Smooth muscle cell (in vitro differentiated cells): ENCODE results near the gene RFC1. TPM values are rescaled to one million over a fixed set of nuclear protein-coding genes. Genes with fewer than 3 reads are reported as not detected.
A peak's percentile ranks its signal among the peaks of the same experiment; 100 is the strongest.
"Not testable (repeated sequence)": the region's sequence is repeated elsewhere in the genome, so short reads cannot be mapped to it uniquely, and the experiment has no call there.

Experiments used
- DNase-seq: peaks from one replicate; lab custom pipeline; 2025; ENCODE audit not compliant: unreplicated experiment; lab: John Stamatoyannopoulos, UW
- H2AFZ ChIP-seq: fragments of 200-600 bp; sonication (generic); 2 replicates; pipeline ENCODE4 v1.6.0; 2016; ENCODE audit warnings: antibody characterized with exemption, low read depth, mild to moderate bottlenecking
- H3F3A ChIP-seq: fragments of 200-600 bp; sonication (generic); 2 replicates; pipeline ENCODE4 v1.6.0; 2017; ENCODE audit warnings: antibody characterized with exemption, low read depth
- H3K27ac ChIP-seq: fragments of 200-600 bp; sonication (generic); 2 replicates; pipeline ENCODE4 v1.5.1; 2016; ENCODE audit warnings: low read depth, mild to moderate bottlenecking
- H3K27me3 ChIP-seq: fragments of 200-600 bp; sonication (generic); 2 replicates; pipeline ENCODE4 v1.6.1; 2016; ENCODE audit warnings: low read depth, mild to moderate bottlenecking
- H3K36me3 ChIP-seq: fragments of 200-600 bp; sonication (generic); 2 replicates; pipeline ENCODE4 v1.5.1; 2016; ENCODE audit warnings: low read depth
- H3K4me1 ChIP-seq: fragments of 200-600 bp; sonication (generic); 2 replicates; pipeline ENCODE4 v1.5.1; 2016; ENCODE audit warnings: low read depth
- H3K4me2 ChIP-seq: fragments of 200-600 bp; sonication (generic); 2 replicates; pipeline ENCODE4 v1.6.0; 2016; ENCODE audit warnings: mild to moderate bottlenecking
- H3K4me3 ChIP-seq: fragments of 200-600 bp; sonication (generic); 2 replicates; pipeline ENCODE4 v1.5.1; 2016; ENCODE audit warnings: mild to moderate bottlenecking
- H3K79me2 ChIP-seq: fragments of 200-600 bp; sonication (generic); 2 replicates; pipeline ENCODE4 v1.6.0; 2016; ENCODE audit warnings: low read depth, mild to moderate bottlenecking
- H3K9ac ChIP-seq: fragments of 200-600 bp; sonication (generic); 2 replicates; pipeline ENCODE4 v1.6.0; 2016; ENCODE audit warnings: low read depth
- H3K9me3 ChIP-seq: fragments of 200-600 bp; sonication (generic); replicated peaks from 2 replicates; pipeline ENCODE4 v1.5.1; 2016; ENCODE audit warnings: low read depth
- H4K20me1 ChIP-seq: fragments of 200-600 bp; sonication (generic); 2 replicates; pipeline ENCODE4 v1.6.0; 2016; ENCODE audit warnings: low read depth
- WGBS: methylation state at CpG from one replicate; pipeline ENCODE4 v1.1.7; 2016; ENCODE audit warnings: low lambda C conversion rate; 5-methylcytosine and 5-hydroxymethylcytosine counted together
- polyA plus RNA-seq: library from polyadenylated mRNA; unstranded; fragments of >200 nt; fragmentation: Nextera tagmentation; extraction: Ambion mirVana; gene quantifications from 2 replicates; pipeline ENCODE4 v1.2.1, GENCODE V29; 2016
- total RNA-seq: library from RNA; depleted of rRNA; stranded (reverse); fragments of >200 nt; gene quantifications from 2 replicates; pipeline ENCODE4 v1.2.3, GENCODE V29; 2014
- TF ChIP-seq, protein P1 (sequence below): fragments of 200-600 bp; sonication (generic); IDR thresholded peaks from 2 replicates; pipeline ENCODE4 v1.5.1; 2017; ENCODE audit warnings: borderline replicate concordance, mild to moderate bottlenecking, antibody characterized with exemption; ENCODE audit not compliant: insufficient read depth, poor library complexity, severe bottlenecking

Gene RFC1
- total and polyA plus RNA-seq, 2 experiments from 2014 or later = 25.3 to 48.0 TPM

DNA sequence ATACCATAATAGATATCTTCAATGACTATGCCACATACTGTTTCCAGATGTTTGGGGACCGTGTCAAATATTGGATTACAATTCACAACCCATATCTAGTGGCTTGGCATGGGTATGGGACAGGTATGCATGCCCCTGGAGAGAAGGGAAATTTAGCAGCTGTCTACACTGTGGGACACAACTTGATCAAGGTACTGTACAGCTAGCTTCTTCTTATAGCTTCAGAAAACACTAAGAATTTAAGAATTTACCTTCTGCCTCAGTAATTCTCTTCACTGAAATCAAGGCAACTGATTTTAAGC, 41.4 kb upstream of the RFC1 start:
- Histone ChIP-seq H3K4me3 (peak overlapping the region; percentile 17), H2AFZ (no peak overlapping the region), H3K27ac (no peak overlapping the region), H3K27me3 (peaks cover 7% of the 10 kb centered on the region), H3K9me3 (no peaks in the 10 kb centered on the region), H3F3A (no peaks in the 10 kb centered on the region), H4K20me1 (no peaks in the 10 kb centered on the region), H3K9ac (no peak overlapping the region), H3K4me2 (no peak overlapping the region), H3K4me1 (no peaks in the 10 kb centered on the region), H3K79me2 (no peaks in the 10 kb centered on the region), H3K36me3 (no peaks in the 10 kb centered on the region)
- DNase-seq = no peak
- TF ChIP-seq, protein P1, sequence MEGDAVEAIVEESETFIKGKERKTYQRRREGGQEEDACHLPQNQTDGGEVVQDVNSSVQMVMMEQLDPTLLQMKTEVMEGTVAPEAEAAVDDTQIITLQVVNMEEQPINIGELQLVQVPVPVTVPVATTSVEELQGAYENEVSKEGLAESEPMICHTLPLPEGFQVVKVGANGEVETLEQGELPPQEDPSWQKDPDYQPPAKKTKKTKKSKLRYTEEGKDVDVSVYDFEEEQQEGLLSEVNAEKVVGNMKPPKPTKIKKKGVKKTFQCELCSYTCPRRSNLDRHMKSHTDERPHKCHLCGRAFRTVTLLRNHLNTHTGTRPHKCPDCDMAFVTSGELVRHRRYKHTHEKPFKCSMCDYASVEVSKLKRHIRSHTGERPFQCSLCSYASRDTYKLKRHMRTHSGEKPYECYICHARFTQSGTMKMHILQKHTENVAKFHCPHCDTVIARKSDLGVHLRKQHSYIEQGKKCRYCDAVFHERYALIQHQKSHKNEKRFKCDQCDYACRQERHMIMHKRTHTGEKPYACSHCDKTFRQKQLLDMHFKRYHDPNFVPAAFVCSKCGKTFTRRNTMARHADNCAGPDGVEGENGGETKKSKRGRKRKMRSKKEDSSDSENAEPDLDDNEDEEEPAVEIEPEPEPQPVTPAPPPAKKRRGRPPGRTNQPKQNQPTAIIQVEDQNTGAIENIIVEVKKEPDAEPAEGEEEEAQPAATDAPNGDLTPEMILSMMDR = no peak
- 76% methylated on average over 1 of the region's 1 CpG for WGBS

DNA sequence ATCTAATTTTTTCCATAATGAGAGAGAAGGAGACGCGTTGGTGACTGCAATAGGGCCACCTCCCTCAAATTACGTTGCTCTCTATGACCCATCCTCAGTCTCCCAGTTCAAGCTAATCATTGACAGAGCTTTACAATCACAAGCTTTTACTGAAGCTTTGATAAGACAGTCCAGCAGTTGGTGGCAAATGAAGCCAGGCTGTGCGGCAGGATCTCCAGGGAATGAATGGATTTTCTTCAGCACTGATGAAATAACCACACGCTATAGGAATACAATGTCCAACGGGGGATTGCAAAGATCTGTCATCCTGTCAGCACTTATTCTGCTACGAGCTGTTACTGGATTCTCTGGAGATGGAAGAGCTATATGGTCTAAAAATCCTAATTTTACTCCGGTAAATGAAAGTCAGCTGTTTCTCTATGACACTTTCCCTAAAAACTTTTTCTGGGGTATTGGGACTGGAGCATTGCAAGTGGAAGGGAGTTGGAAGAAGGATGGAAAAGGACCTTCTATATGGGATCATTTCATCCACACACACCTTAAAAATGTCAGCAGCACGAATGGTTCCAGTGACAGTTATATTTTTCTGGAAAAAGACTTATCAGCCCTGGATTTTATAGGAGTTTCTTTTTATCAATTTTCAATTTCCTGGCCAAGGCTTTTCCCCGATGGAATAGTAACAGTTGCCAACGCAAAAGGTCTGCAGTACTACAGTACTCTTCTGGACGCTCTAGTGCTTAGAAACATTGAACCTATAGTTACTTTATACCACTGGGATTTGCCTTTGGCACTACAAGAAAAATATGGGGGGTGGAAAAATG, 40.8 kb upstream of the RFC1 start, which contains the start of gene KLB:
Gene KLB (plus strand): TSS at position 168 of the 821 bp plus-strand sequence. CDS start 20 bp downstream, at position 188.
- no peak for DNase-seq
- no peak within 1 kb of the TSS for H3K9ac ChIP-seq
- peak within 1 kb of the TSS; percentile 17 for H3K4me3 ChIP-seq
- no peaks in the 10 kb centered on the region for H3F3A ChIP-seq
- no peaks in the 10 kb centered on the region for H3K36me3 ChIP-seq
- 45% methylated on average over 12 of the region's 12 CpGs for WGBS
- peak within 1 kb of the TSS; percentile 58 for H3K4me2 ChIP-seq
- H2AFZ ChIP-seq = peak within 1 kb of the TSS; percentile 54
- no peaks in the 10 kb centered on the region for H3K9me3 ChIP-seq
- no peak within 1 kb of the TSS for H3K27ac ChIP-seq
- H3K4me1 ChIP-seq = no peaks in the 10 kb centered on the region
- no peaks in the 10 kb centered on the region for H3K79me2 ChIP-seq
- H3K27me3 ChIP-seq = peaks cover 7% of the 10 kb centered on the region
- TF ChIP-seq, protein P1 = no peak
- no peaks in the 10 kb centered on the region for H4K20me1 ChIP-seq

DNA sequence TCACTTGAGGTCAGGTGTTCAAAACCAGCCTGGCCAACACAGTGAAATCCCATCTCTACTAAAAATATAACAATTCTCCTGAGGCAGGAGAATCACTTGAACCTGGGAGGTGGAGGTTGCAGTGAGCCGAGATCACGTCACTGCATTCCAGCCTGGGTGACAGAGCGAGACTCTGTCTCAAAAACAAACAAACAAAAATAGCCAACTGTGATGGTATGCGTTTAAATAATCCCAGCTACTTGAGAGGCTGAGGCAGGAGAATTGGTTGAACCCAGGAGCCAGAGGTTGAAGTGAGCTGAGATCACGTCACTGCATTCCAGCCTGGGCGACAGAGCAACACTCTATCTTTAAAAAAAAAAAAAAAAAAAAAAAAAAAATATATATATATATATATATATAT, 35.5 kb upstream of the RFC1 start:
- H3K9me3 ChIP-seq, H2AFZ ChIP-seq, H3K4me1 ChIP-seq, H3K9ac ChIP-seq, H3F3A ChIP-seq, H3K27me3 ChIP-seq, H3K36me3 ChIP-seq, H3K4me2 ChIP-seq, H3K4me3 ChIP-seq, H4K20me1 ChIP-seq, DNase-seq, H3K79me2 ChIP-seq, H3K27ac ChIP-seq: not testable (repeated sequence)
- WGBS = 67% methylated on average over 6 of the region's 6 CpGs

DNA sequence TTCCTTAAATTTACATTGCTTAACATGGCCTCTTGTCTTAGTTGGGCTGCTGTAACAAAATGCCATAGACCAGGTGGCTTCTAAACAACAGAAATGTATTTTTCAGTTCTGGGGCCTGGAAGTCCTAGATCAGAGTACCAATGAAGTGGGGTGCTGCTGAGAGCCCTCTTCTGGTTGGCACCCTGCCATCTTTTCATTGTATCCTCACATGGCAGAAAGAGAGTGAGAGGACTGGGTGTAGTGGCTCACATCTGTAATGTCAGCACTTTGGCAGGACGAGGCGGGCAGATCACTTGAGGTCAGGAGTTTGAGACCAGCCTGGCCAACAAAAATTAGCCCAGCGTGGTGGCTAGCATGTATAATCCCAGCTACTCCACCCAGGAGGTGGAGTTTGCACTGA, 28.5 kb upstream of the RFC1 start:
- H3K4me2 ChIP-seq = no peak overlapping the region
- no peaks in the 10 kb centered on the region for H4K20me1 ChIP-seq
- no peak for DNase-seq
- no peak overlapping the region for H3K9ac ChIP-seq
- 86% methylated on average over 3 of the region's 3 CpGs for WGBS
- H3K4me3 ChIP-seq = no peak overlapping the region
- H3K9me3 ChIP-seq = no peaks in the 10 kb centered on the region
- H3K27me3 ChIP-seq = no peaks in the 10 kb centered on the region
- no peaks in the 10 kb centered on the region for H3K36me3 ChIP-seq
- no peak overlapping the region for H2AFZ ChIP-seq
- TF ChIP-seq, protein P1 = no peak
- no peaks in the 10 kb centered on the region for H3K79me2 ChIP-seq
- no peaks in the 10 kb centered on the region for H3K4me1 ChIP-seq
- H3K27ac ChIP-seq = no peak overlapping the region
- H3F3A ChIP-seq = no peaks in the 10 kb centered on the region
